Activated T-cell treated with anti-CD3 and anti-CD28 coated beads for 48 hours (primary cell): ENCODE results near the gene RND3.

ENCODE experiments used
- DNase-seq: peaks from one replicate; pipeline ENCODE4 v3.0.0-alpha.2; 2020; ENCODE audit warnings: low read depth

Gene RND3

GRCh38 chr2:150491943-150492342 lies 4.5 kb upstream of the RND3 start:
- DNase-seq, result no peak

- no peak for DNase-seq
These were observed 4.0 kb upstream of the RND3 start for GRCh38 chr2:150491430-150491829.

GRCh38 chr2:150490466-150490865 lies 3.0 kb upstream of the RND3 start:
- no peak for DNase-seq

GRCh38 chr2:150486539-150487484 lies 655 bp downstream of the RND3 start:
- no peak for DNase-seq

- DNase-seq, result no peak
These were observed 1.5 kb downstream of the RND3 start for GRCh38 chr2:150485871-150486538.

- DNase-seq, result no peak
These were observed 2.2 kb downstream of the RND3 start for GRCh38 chr2:150485114-150485870.

GRCh38 chr2:150484461-150485021 lies 2.9 kb downstream of the RND3 start:
- DNase-seq, result no peak

- DNase-seq, result no peak
These were observed 3.5 kb downstream of the RND3 start for GRCh38 chr2:150484006-150484405.

GRCh38 chr2:150483532-150483931 lies 3.9 kb downstream of the RND3 start:
- no peak for DNase-seq

- no peak for DNase-seq
These were observed 4.6 kb downstream of the RND3 start for GRCh38 chr2:150482667-150483400.

GRCh38 chr2:150482111-150482510 lies 5.4 kb downstream of the RND3 start:
- DNase-seq, result no peak

GRCh38 chr2:150480971-150481830 lies 6.3 kb downstream of the RND3 start:
- DNase-seq, result no peak

GRCh38 chr2:150480241-150480640 lies 7.2 kb downstream of the RND3 start:
- DNase-seq, result no peak

GRCh38 chr2:150479075-150479915 lies 8.2 kb downstream of the RND3 start:
- DNase-seq, result no peak

- DNase-seq, result no peak
These were observed 9.1 kb downstream of the RND3 start for GRCh38 chr2:150478200-150478974.

- DNase-seq, result no peak
These were observed 10.1 kb downstream of the RND3 start for GRCh38 chr2:150477347-150477746.

GRCh38 chr2:150476809-150477302 lies 10.6 kb downstream of the RND3 start:
- no peak for DNase-seq

GRCh38 chr2:150476286-150476685 lies 11.2 kb downstream of the RND3 start:
- no peak for DNase-seq
